SKM-1 (cell line): ENCODE data around the gene ZCCHC8.
"Not testable (repeated sequence)": the region's sequence is repeated elsewhere in the genome, so short reads cannot be mapped to it uniquely, and the experiment has no call there.

Experiments
- DNase-seq: peaks from one replicate; lab custom pipeline; 2025; ENCODE audit not compliant: unreplicated experiment; lab: John Stamatoyannopoulos, UW

Gene ZCCHC8

DNA sequence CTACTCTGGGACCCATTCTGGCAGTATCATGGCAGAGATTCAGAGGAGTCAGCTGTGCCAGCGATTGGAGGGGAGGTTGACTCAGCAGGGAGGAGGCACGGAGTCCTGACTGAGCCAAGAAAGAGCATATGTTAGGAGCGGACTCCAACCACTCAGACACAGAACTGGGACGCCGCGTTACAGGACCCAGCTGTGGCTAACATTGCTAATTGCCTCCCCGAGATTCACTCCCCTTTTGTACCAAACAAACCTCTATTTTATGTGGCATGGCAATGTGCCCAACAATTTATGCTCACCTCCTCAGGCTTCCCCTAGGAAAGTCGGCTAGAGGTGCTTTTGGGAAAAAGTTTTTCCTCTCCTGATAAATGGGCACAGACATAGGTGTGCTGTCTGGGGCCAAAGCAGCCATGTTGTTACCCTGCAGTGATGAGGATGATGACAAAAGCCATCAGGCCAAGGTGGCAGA, 63.0 kb downstream of the ZCCHC8 start:
- DNase-seq, result no peak

DNA sequence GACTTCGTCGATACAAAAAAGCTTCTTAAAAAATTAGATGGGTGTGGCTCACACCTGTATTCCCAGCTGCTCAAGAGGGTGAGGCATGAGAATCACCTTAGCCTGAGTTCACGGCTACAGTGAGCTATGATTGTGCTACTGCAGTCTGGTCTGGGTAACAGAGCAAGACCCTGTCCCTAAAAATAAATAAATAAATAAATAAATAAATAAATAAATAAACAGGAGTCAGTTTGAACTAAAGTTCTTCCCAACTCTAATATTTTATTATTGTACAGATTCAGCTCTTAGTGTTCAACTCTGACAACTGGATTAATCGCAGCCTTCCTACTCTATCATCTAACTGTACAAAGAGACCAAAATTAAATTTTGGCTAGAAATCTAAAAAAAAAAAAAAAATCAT, 65.5 kb downstream of the ZCCHC8 start:
- DNase-seq, result no peak

DNA sequence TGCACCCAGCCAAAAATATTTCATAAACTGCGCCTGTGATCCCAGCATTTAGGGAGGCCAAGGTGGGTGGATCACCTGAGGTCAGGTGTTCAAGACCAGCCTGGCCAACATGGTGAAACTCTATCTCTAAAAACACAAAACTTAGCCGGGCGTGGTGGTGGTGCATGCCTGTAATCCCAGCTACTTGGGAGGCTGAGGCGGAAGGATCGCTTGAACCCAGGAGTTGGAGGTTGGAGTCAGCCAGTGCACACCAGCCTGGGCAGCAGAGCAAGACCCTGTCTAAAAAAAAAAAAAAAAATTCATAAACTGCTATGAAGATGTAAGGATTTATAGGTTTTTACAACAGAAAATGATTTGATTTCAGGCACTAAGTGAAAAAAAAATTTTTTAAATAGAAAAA, 71.7 kb downstream of the ZCCHC8 start:
- DNase-seq, result not testable (repeated sequence)

DNA sequence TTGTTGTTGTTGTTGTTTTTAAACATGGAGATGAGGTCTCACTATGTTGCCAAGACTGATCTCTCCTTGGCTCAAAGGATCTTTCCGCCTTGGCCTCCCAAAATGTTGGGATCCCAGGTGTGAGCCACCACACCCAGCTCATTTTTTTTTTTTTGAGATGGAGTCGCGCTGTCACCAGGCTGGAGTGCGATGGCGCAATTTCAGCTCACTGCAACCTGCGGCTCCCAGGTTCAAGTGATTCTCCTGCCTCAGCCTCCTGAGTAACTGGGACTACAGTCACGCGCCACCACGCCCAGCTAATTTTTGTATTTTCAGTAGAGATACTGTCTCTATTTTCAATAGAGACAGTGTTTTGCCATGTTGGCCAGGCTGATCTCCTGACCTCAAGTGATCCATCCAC, 73.3 kb downstream of the ZCCHC8 start:
- DNase-seq, result no peak

DNA sequence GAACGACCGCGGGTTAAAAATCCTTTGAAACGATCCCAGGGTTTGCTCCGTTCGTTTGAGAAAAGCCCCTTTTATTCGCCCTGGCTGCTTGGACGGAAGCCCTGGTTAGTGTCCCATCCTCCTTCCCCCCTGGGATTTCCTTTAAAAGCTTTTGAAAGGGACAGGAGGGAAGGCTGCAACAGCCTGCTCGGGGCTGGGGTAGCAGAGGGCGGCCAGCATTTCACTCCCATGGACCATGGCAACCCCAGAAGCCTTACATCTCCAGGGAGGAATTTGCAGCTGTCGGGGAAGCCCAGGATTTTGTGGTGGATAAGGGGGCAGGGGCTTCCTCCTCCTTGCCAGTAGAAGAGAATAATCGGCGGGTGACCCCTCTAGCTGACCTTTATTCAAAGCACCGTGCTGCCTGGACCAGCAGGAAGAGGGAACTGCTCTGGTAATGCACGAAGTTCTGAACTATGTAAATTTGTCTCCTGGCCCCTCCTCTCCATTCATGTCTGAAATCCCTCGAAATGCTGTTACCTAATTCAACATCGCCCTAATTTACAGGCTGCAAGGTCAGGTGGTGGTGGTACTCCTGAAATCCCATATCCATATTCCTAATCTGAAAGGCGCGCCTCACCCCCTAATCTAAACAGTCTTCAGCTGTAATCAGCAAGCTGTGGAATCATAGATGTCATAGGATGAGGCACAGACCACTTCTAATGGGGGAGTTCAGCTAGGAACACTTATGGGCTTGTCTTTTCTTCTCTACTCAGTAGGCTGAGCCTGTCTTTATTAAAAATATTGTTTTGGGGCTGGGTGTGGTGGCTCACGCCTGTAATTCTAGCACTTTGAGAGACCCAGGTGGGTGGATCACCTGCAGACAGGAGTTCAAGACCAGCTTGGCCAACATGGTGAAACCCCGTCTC, 77.2 kb downstream of the ZCCHC8 start:
- no peak for DNase-seq

DNA sequence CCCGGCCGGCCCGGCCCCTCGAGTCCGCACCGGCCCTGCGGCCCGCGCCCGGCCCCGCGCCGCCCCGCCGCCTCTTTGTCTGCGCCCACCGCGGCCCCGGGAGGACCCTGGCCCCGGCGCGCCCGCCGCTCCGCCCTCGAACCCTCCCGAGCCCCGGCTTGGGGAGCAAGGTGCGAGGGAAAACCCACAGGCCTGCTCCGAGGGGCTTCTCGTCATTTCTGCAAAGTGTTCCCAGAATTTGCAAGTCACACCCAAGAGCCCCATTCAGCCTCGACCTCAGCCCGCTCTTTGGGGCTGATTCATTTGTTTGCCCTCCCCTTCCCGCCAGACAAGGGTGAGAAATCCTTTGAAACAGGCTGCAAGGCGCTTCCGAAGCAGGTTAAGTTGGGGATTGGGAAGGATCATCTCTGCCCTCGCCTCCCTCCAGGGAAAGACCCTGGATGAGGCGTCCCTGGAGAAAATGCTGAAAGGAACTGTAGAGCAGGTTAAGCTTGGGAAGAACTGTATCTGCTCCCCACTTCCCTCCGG, 77.9 kb downstream of the ZCCHC8 start:
- DNase-seq, result no peak

DNA sequence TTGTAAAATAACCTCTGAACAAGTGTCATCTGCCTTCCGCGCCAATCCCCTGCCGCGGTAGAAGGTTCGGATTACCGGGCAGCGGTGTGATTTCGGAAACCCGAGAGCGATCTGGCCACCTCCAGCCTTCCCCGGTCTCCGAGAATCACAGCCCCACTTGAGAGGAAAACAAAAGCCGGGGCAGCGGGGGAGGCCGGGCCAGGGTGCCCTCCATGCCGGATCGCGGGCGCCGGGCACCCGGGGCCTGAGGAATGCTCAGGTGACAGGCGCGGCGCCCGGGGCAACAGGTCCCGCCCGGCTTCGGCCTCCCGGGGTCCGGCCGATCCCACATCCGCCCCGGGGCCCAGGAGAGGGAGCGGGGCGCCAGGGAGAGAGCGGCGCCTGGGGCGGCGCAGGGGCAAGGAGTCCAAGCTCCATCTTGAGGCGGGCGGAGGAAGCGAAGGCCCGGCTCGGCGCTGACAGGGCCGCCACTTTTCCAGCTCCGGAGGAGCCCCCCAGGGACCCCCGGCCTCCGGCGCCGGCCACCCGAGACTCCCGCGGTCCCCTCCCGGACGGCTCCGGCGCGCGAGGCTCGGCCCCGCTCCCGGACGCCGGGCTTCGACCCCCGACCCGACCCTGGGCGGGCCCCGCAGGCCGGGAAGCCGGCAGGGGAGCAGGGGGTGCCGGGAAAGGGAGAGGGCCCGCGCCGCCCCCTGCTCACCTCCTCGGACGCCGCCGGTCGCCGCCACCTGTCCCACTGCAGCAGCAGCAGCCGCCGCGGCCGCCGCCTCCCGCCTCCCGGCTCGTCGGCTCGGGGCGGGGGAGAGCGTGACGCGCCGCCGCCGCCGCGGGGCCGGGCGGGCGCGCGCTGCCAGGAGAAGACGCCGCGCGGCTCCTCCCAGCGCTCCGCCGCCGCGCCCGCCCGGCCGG, 78.7 kb downstream of the ZCCHC8 start, which contains the start of gene CLIP1:
CLIP1 (minus strand) TSS at position 849 of the 909 bp plus-strand sequence. CDS start 42,217 bp downstream, outside the sequence.
- no peak for DNase-seq
